Esophagus squamous epithelium (tissue), 5 donors: ENCODE measurements around the gene SOWAHB. TPM values are rescaled to one million over a fixed set of nuclear protein-coding genes. Genes with fewer than 3 reads are reported as not detected.
A peak's percentile ranks its signal among the peaks of the same experiment; 100 is the strongest.

Experiments used
- DNase-seq: peaks from one replicate; lab custom pipeline; 2025; lab: John Stamatoyannopoulos, UW
- H3K27ac ChIP-seq, 4 donors: fragments of 200-600 bp; sonication (generic); one replicate each; pipeline ENCODE4 v1.5.1; 2016 to 2019; ENCODE audit warnings: mild to moderate bottlenecking in 1 of 4
- H3K27me3 ChIP-seq, 4 donors: fragments of 200-600 bp; sonication (generic); 1 replicate in 3 of 4; 2 replicates in 1 of 4; pipeline versions ENCODE4 v1.5.1 to v1.6.0; 2017 to 2021; ENCODE audit warnings: antibody characterized with exemption in 1 of 4
- H3K36me3 ChIP-seq, 3 donors: fragments of 200-600 bp; sonication (generic); one replicate each; pipeline ENCODE4 v1.5.1; 2016 to 2019
- H3K4me1 ChIP-seq, 3 donors: fragments of 200-600 bp; sonication (generic); one replicate each; pipeline ENCODE4 v1.5.1; 2017 to 2019
- H3K4me3 ChIP-seq, 4 donors: fragments of 200-600 bp; sonication (generic); 1 replicate in 3 of 4; 2 replicates in 1 of 4; pipeline ENCODE4 v1.5.1; 2016 to 2019; ENCODE audit warnings: mild to moderate bottlenecking in 2 of 4, moderate library complexity in 1 of 4
- H3K9me3 ChIP-seq, 3 donors: fragments of 200-600 bp; sonication (generic); one replicate each; pipeline ENCODE4 v1.5.1; 2016 to 2019
- POLR2A ChIP-seq, 4 donors: fragments of 450-650 bp; IDR thresholded peaks; one replicate each; pipeline ENCODE4 v1.6.1; 2017; ENCODE audit warnings: antibody characterized with exemption in 4 of 4, mild to moderate bottlenecking in 4 of 4, moderate library complexity in 3 of 4
- WGBS, 2 donors: methylation state at CpG; one replicate each; pipeline ENCODE4 v1.1.5; 2018; 5-methylcytosine and 5-hydroxymethylcytosine counted together
- intact Hi-C: fragments of 100-400 bp; cut with DNase I; formaldehyde crosslinking; loops from one replicate; pipeline ENCODE4 v1.15.0; 2022
- total RNA-seq, 4 donors: library from RNA; depleted of rRNA; stranded (reverse); fragments of >200 nt; gene quantifications; one replicate each; pipeline ENCODE4 v1.1.0, GENCODE V29; 2016
- TF ChIP-seq, protein P1 (sequence below), 6 experiments: fragments of 450-650 bp in 4 of 6; fragments of 200-600 bp in 2 of 6; sonication (generic) in 2 of 6; IDR thresholded peaks; one replicate each; pipeline ENCODE4 v1.5.1; 2016 to 2019; ENCODE audit warnings: antibody characterized with exemption in 6 of 6, mild to moderate bottlenecking in 4 of 6, moderate library complexity in 4 of 6
- donor health status: DM: yes; HTN: yes; CAD: no.

The SOWAHB gene, protein sequence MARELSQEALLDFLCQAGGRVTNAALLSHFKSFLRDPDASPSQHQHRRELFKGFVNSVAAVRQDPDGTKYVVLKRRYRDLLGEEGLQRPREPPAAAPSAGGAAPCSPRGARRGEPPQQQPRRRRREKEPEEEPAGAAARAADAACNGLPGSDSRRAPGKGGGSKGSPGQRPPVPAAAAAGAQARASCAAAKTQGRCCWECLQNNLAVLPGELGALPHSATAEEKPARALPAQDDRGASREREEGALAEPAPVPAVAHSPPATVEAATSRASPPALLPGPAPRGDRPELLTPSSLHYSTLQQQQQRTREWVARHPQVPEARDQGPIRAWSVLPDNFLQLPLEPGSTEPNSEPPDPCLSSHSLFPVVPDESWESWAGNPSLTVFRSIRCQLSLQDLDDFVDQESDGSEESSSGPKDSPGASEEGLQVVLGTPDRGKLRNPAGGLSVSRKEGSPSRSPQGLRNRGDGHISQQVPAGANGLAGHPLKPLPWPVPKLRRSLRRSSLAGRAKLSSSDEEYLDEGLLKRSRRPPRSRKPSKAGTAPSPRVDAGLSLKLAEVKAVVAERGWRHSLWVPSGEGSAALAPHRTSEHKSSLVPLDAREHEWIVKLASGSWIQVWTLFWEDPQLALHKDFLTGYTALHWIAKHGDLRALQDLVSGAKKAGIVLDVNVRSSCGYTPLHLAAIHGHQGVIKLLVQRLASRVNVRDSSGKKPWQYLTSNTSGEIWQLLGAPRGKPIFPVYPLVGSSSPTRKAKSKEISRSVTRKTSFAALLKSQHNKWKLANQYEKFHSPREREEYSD
- total RNA-seq = 10 to 100 TPM in 3 of 4 donors, 1 to 10 TPM in 1; 6.5 to 29.0 (median 19.0) TPM

DNA sequence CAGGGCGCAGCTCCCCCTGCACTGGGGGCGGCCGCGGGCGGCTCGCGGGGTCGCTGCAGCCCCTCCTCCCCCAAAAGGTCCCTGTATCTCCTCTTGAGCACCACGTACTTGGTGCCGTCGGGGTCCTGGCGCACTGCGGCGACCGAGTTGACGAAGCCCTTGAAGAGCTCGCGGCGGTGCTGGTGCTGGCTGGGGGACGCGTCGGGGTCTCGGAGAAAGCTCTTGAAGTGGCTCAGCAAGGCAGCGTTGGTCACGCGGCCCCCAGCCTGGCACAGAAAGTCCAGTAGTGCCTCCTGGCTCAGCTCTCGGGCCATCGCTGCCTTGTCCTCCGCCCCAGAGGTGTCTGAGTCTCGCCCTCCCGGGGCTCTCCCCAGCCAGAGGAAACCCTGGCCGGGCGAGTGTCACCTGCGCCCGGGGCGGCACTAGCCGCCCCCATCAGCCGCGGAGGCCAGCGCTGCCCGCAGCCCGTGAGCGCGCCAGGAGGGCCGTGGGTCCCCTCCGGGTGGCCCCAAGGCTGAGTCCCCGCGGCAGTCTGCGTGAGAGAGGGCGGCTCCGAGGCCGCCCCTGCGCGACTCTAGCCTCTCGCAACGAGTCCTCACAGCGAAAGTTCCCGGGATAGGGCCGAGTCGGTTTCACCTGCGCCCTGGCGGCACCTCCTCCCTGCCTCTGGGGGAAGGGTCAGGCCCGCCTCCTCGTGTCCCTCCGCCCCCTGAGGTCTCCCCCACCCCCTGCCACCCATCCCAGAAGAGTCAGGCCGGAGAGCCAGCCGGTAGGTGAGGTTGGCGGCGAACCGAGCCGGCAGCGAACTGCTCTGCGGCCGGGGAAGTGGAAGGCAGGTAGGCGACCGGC, at the start of gene SOWAHB:
Gene SOWAHB, minus strand, starts transcription at position 609 of the 849 bp plus-strand sequence. Its CDS starts 295 bp downstream, at position 314.
- Histone ChIP-seq H3K36me3 (no peaks in the 10 kb centered on the region), H3K9me3 (no peaks in the 10 kb centered on the region), H3K27me3 (peaks cover 0 to 54% (median 0%) of the 10 kb centered on the region in 4 donors), H3K4me1 (peaks cover 7 to 44% (median 10%) of the 10 kb centered on the region in 3 donors), H3K27ac (peak within 1 kb of the TSS; percentile 70 to 87 (median 86)), H3K4me3 (peak within 1 kb of the TSS; percentile 63 to 76 (median 66))
- 0 to 1% methylated on average over 11 to 19 of the region's 76 CpGs for WGBS, 2 donors
- intact Hi-C loops = no loop called here
- TF ChIP-seq, protein P1, sequence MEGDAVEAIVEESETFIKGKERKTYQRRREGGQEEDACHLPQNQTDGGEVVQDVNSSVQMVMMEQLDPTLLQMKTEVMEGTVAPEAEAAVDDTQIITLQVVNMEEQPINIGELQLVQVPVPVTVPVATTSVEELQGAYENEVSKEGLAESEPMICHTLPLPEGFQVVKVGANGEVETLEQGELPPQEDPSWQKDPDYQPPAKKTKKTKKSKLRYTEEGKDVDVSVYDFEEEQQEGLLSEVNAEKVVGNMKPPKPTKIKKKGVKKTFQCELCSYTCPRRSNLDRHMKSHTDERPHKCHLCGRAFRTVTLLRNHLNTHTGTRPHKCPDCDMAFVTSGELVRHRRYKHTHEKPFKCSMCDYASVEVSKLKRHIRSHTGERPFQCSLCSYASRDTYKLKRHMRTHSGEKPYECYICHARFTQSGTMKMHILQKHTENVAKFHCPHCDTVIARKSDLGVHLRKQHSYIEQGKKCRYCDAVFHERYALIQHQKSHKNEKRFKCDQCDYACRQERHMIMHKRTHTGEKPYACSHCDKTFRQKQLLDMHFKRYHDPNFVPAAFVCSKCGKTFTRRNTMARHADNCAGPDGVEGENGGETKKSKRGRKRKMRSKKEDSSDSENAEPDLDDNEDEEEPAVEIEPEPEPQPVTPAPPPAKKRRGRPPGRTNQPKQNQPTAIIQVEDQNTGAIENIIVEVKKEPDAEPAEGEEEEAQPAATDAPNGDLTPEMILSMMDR (IDR thresholded peaks at IDR 0.05) = no peak
- TF ChIP-seq POLR2A (IDR thresholded peaks at IDR 0.05) = peak in 1 of 4 donors; percentile 54
- no peak for DNase-seq

DNA sequence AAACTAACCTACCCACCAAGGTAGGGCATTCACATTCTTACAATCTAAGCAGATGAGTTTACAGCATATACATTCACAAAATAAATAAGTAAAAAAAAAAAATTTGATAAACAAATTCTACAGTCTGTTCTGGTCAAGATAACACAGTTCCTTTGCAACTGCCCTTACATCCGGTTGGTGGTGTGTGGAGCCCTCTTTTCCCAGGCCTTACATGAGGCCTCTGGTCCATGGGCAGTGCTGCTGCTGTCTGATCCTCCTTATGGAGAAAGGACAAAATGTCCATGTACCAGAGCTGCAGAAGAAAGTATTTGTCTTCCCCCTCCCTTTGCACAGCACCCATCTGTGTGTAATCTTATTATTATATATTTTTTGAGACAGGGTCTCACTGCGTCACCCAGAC, 49.4 kb upstream of the SOWAHB start:
- H3K9me3 ChIP-seq = no peaks in the 10 kb centered on the region
- no peak for TF ChIP-seq POLR2A (IDR thresholded peaks at IDR 0.05)
- TF ChIP-seq, protein P1 (IDR thresholded peaks at IDR 0.05) = no peak
- intact Hi-C loops = no loop called here
- H3K4me1 ChIP-seq = peaks cover 9 to 44% (median 11%) of the 10 kb centered on the region in 3 donors
- DNase-seq = no peak
- H3K36me3 ChIP-seq = no peaks in the 10 kb centered on the region
- no peaks in the 10 kb centered on the region for H3K27me3 ChIP-seq
- 79 to 88% methylated on average over 2 of the region's 2 CpGs for WGBS, 2 donors
- H3K27ac ChIP-seq = no peak overlapping the region
- no peak overlapping the region for H3K4me3 ChIP-seq

DNA sequence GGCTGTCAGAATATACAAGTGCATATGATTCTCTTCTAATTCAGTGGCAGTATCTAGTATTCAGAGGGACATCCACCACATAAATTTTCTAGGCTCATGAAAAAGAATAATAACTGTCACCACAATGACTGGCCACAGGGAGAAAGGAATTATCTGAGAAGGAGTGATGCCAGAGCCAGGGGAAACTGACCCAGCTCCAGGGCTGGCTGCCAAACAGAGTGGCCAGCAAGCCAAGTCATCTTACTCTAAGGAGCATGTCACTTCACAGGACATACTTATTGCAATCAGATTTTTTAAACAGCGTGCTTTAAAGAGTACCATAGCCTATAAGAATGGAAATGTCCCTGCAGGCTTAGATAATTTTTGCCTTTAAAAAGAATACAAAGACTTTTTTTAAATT, 45.8 kb upstream of the SOWAHB start:
- Histone ChIP-seq H3K4me1 (peaks cover 0 to 20% (median 6%) of the 10 kb centered on the region in 3 donors), H3K36me3 (no peaks in the 10 kb centered on the region), H3K9me3 (no peaks in the 10 kb centered on the region), H3K4me3 (no peak overlapping the region), H3K27ac (no peak overlapping the region), H3K27me3 (no peaks in the 10 kb centered on the region)
- no peak for DNase-seq
- WGBS, 2 donors = 81 to 88% methylated on average over 1 of the region's 1 CpG
- intact Hi-C loops = no loop called here
- TF ChIP-seq, protein P1 (IDR thresholded peaks at IDR 0.05) = no peak
- no peak for TF ChIP-seq POLR2A (IDR thresholded peaks at IDR 0.05)

DNA sequence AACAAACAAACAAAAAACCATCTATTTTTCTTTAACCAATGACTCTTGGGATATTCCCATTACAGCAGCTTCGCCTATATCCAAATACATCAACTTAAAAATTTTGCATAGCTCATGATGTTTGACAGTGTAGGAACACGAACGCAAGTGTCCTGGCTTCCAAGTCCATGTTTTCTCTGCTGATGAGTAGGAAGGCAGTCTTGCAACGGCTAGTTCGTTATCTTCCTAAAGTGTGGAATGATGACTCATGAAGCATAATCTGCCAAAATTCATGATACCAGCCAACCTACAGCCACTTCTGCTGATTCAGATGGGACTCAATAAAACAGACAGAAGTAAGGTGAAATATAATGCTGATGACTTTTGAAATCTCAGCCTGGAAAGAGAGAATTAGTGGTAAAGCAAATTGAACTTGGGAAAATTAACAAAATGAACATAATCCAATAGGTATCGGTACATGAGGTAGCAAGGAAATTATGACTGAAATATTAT, 45.2 kb upstream of the SOWAHB start:
- no peaks in the 10 kb centered on the region for H3K27me3 ChIP-seq
- H3K36me3 ChIP-seq = no peaks in the 10 kb centered on the region
- intact Hi-C loops = no loop called here
- DNase-seq = no peak
- 45% methylated on average over 6 of the region's 6 CpGs for WGBS, 2 donors
- H3K9me3 ChIP-seq = no peaks in the 10 kb centered on the region
- H3K27ac ChIP-seq = no peak overlapping the region
- no peak for TF ChIP-seq POLR2A (IDR thresholded peaks at IDR 0.05)
- TF ChIP-seq, protein P1 (IDR thresholded peaks at IDR 0.05) = no peak
- peaks cover 0 to 14% (median 2%) of the 10 kb centered on the region in 3 donors for H3K4me1 ChIP-seq
- no peak overlapping the region for H3K4me3 ChIP-seq
